T-helper 1 cell treated with Interleukin-12 subunit alpha and Interleukin-12 subunit beta and Interleukin-4 antibody, amounts not matched to agents 30 ng/mL and 1 ng/mL, for 36 hours (primary cell): ENCODE data around the gene TCF20. TPM values are rescaled to one million over a fixed set of nuclear protein-coding genes. Genes with fewer than 3 reads are reported as not detected.

Experiments
- intact Hi-C: fragments of 100-400 bp; cut with micrococcal nuclease; formaldehyde crosslinking; loops from one replicate; pipeline ENCODE4 v1.15.1; 2024
- total RNA-seq: library from RNA; stranded (reverse); gene quantifications from 2 replicates; pipeline ENCODE4 v1.2.3, GENCODE V29; 2022

TCF20 gene
- total RNA-seq, 1 donor from 2014 or later: 84.4 TPM

GRCh38 chr22:42300259-42301076 is 30.0 kb upstream of the TCF20 start:
- intact Hi-C loops: no loop called here

GRCh38 chr22:42299586-42300258 is 29.3 kb upstream of the TCF20 start:
- intact Hi-C loops: no loop called here

- intact Hi-C loops: no loop called here
Observed at GRCh38 chr22:42298746-42299145, 28.3 kb upstream of the TCF20 start.

GRCh38 chr22:42297778-42298177 is 27.3 kb upstream of the TCF20 start:
- intact Hi-C loops: no loop called here

DNA sequence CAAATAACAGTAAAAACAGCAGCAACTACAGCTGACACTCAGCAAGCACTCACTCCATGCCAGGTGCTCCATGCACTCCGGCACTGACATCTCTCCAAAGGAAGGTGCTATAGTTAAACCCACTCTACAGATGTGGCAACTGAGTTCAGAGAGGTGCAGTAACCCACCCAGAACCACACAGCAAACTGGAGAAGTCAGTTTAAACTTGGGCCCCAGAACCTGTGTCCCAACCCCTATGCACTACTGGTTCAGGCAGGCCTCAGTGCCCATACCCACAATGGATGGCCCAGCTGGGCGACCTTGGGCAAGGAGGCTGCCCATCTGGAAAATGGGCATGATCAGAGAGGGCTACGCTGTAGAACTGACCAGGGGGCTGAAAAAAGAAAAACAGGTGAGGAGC is 26.4 kb upstream of the TCF20 start:
- intact Hi-C loops: no loop called here

- intact Hi-C loops: no loop called here
Observed at GRCh38 chr22:42296381-42296853, 26.0 kb upstream of the TCF20 start.

GRCh38 chr22:42294034-42294985 is 23.9 kb upstream of the TCF20 start:
- intact Hi-C loops: no loop called here

GRCh38 chr22:42292732-42293520 is 22.5 kb upstream of the TCF20 start:
- intact Hi-C loops: no loop called here

- intact Hi-C loops: no loop called here
Observed at GRCh38 chr22:42291287-42291686, 20.8 kb upstream of the TCF20 start.

DNA sequence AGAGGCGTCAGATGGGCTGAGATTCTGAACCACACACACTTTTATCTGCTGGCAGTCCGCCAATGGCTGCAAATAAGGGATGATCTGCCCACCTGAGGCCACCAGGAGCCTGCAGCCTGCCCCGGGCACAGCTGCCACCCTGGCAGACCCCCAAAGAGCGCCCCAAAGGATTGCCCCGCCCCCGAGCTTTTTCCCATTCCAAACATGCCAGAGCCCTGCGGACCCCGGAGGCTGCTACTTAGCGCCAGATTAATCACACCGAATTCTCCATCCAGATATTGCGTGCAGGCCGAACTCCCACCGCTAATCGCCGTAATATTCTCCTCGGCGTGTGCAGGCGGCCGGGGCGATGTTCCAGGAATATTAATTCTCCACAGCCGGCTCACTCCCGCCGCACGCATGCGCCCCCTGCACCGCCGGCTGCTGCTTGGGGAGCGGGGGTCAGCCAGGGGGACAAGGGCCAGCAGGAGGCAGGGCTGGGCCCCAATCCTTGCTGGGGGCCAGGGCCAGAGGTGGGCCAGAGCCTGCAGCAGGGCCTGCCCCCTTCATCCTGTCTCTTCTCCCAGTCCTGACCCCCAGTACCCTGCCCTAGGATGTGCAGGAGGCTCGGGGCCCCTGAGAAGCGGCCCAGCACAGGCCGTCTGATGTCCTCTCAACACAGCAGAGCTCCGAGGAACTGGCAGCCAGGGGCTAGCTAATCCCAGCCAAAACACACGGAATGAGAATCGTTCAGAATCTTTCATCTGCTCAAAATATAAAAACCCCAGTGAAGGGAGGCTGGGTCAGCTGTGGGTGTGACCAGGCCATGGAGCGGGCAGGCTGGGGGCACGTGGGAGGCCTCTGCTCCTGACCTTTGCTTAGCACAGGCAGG is 19.5 kb upstream of the TCF20 start:
- intact Hi-C loops: no loop called here

DNA sequence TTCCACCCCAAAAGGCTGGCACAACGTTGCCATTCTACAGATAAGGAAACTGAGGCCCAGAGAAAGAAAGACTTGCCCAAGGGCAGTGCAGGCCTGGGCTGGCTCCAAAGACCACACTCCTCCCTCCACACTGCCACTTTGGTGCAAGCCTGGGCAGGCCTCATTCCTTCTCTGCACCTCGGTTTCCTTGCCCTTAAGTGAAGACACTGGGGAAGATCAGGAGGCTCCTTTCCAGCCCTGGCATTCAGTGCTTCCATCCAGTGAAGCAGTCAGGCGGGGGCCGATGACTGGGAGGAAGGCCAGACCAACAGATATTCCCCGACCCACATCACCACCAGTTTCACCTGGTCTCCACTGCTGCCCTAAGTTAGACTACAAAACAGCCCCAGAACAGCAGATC is 18.3 kb upstream of the TCF20 start:
- intact Hi-C loops: no loop called here

DNA sequence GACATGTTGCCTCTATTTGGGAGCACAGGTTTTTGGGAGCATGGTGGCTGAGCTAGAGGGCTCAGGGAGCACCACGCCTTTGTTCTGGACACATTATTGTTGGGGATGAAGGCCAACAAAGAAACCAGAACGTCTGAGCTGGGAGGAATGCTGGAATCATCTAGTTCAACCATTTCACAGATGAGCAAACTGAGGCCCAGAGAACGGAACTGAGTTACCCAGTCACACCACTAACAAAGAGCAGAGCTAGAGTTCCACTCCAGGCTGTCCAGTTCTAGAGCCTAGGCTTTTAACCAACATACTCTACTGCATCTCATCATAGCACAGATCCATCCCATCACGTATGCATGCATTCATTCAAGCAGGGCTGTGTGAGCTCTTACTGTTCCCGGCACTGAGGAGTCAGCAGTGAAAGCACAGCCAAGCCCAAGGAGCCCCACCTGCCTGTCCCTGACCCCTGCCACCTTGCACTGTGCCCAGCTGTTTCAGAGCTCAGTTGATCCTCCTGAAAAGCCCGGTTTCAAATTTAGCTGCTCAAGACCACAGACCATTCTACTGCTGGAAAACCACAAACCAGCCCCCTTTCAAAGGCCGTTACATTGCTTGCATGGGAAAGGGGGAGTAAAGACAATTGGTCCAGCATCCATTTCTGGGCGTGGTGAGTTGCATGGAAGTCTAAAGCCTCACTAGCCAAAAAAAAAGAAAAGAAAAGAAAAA is 16.9 kb upstream of the TCF20 start:
- intact Hi-C loops: no loop called here

- intact Hi-C loops: no loop called here
Observed at GRCh38 chr22:42286205-42286604, 15.8 kb upstream of the TCF20 start.

GRCh38 chr22:42285604-42286003 is 15.2 kb upstream of the TCF20 start:
- intact Hi-C loops: no loop called here

DNA sequence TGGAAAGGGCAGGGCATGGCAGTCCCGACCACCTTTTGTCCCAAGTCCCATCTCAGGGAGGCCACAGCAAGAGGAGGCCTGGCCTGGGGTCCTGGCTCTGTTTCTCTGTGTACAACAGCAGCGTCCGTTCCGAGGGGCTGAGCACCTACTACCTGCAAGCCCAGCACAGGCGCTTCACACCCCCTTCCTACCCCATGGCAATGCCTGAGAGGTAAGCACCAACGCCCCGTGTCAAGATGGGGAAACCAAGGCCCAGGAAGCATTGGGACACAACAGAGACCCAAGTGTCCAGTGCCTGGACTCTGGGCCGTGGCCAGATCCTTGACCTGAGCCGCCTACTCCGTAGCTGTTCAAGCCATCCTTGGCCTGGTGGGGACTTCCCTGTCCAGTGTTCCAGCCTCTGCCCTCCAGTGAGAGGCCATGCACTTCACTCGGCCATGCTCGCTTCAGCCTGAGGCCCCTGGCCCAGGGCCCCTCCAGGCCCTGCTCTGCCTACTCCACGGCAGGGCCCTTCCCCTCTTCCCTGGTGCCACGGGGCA is 14.3 kb upstream of the TCF20 start:
- intact Hi-C loops: no loop called here

DNA sequence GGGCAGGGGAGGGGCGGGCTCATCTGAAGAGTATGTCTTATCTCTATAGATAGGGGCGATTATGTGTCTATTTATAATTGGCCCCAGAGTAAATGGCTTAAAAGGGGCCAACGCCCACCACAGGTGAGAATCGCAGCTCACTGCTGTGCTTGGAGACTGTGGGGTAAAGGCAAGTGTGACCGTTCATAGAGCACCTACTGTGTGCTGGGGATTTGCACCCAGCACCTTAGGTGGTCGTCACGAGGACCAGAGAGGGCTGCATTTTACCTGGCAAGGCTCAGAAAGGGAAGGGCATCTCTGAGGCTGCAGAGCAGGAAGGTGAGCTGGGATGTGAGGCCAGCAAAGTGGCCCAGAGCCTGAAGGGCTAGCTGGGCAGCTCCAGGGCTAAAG is 13.7 kb upstream of the TCF20 start:
- intact Hi-C loops: no loop called here

DNA sequence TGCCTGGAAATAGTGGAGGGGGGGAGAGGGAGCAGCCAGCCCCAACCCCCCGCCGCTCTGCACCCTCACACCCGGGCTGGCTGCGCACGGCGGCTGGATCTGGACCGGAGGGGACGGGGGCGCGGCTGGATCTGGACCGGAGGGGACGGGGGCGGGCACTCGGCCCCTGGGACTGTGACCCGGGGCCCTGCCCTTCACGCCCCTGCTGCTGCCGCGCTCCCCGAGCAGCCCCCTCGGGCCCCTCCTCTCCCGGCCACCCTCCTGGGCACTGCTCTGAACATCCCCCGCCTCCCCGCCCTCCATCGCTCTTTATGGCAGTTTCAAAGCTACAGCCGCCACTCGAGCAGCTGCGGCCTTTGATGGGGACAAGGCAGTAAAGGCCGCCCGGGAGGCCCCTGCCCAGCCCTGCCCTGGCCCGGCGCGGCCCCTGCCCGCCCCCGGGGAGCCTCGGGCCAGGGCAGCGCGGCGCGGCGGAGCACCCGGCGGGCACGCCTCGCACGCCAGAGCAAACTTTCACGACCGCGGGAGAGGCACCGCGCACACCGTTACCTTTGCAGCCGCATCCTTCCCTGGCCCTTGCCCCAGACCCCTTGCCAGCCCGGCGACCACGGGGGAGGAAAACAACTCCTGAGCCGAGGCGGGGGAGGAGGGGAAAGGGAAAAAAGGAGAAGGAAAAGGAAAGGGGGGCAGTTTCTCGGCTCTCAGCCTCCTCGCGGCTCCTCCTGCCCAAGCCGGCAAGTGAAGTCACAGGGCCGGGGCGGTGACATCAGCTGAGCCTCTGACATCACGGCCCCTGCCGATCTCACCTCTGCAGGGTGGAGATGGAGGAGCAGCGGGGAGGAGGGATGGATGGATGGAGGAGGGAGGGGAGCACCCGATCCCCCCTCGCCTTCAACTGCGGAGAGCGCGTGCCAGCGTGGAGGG is 13.1 kb upstream of the TCF20 start:
- intact Hi-C loops: no loop called here

- intact Hi-C loops: no loop called here
Observed at GRCh38 chr22:42282943-42283277, 12.5 kb upstream of the TCF20 start.
